Amniotic epithelial cell (primary cell): ENCODE data around the gene PDLIM5.

ENCODE experiments used
- DNase-seq: peaks from one replicate; pipeline ENCODE4 v3.0.0-alpha.2; 2010; ENCODE audit warnings: low read depth

Gene PDLIM5

GRCh38 chr4:94700298-94700697, 248.6 kb downstream of the PDLIM5 start:
- no peak for DNase-seq

DNA sequence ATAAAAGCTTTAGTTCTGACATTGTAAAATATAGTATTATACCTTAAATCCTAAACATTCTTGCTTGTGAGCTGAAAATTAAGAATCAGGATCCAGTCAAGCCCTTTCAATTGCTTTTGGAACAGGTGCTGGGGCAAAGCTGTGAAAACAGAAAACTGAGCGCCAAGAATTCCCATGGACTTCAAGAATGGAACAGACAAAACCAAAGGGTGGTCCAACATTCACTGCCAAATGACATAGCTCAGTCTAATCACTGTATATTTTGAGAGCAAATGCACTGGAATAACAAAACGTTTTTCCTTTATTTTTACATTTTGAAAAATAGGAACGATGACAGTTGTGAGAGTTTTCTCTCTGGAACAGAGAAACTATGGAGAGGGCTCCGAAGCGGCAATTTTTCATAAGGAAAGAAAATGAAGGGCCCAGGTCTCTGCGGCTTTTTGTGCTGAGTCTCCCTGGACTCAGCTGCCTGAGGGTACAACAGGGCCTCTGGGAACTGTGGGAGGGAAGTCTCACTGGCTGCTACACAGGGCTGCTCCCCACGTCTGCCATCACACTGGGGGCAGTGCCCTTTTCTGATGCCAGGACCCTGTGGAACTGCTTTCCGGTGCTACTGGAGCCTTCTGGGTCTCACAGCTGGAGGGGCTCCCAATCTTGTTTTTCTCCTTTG, 250.0 kb downstream of the PDLIM5 start:
- no peak for DNase-seq

- peak; percentile 6 for DNase-seq
Observed at GRCh38 chr4:94711635-94712034, 259.9 kb downstream of the PDLIM5 start.

DNA sequence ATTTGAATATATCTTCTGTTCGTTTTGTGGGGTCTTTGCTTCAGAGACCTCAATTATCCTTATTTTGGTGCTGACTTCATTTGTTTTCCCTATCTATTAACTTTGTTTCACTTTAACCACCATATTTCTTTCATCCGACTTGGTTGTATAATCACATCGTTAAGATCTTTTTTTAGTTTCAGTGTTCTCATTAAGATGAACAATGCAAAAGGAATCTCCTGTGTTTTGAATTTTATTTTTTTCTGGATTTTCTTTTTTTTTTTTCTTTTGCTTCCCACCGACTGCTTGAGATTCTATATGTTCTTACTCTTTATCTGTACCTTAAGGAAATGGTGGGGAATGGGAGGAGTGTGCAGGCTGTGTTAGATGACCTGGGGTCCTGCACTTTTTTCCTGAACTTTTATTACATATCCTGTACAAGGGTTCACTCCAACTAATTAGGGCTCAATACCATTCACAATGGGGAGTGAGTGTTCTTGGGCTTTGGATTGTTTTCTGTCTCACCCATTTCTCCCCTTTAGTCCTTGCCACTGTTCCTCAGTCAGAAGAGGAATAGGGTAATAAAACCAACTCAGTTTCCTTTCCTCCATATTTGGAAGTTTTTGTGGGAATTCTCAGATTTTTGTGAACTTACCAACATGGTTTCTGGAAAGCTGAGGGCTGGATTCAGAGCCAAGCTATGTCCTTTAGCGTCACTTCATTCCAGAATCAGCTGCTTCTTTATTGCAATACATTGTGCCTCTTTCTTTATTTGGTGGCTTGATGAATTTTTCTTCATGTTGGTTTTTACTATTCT, 262.8 kb downstream of the PDLIM5 start:
- DNase-seq = peak; percentile 19

DNA sequence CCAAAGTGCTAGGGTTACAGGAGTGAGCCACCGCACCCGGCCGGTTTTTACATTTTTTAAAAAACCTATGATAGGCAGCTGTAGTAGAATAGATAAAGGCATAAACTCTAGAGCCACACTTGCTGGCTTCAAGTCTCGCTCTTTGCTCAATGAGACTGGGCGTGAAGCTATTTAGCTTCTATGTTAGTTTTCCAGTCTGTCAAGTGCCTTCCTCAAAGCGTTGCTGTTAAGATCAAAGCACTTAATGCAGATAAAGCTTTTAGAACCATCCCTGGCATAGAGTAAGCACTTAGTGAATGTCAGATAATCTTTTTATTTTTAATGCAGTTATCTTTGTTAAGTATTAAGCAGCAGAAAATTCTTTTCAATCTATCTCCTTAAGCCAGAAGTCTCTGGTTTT, 264.0 kb downstream of the PDLIM5 start:
- no peak for DNase-seq
